CD4-positive, alpha-beta T cell treated with Interleukin-4 for 4 hours (primary cell): ENCODE measurements around the gene SLC10A7.

Experiments used
- DNase-seq: peaks from one replicate; pipeline ENCODE4 v3.0.0-alpha.2; 2020

SLC10A7 gene

GRCh38 chr4:146521541-146522097, at the start of gene SLC10A7:
SLC10A7 (minus strand) TSS chr4:146521940; CDS start chr4:146521717, 223 bp downstream.
- DNase-seq = peak; percentile 59

GRCh38 chr4:146567396-146567795, 45.7 kb upstream of the SLC10A7 start:
- no peak for DNase-seq

- no peak for DNase-seq
These were observed 42.8 kb upstream of the SLC10A7 start for GRCh38 chr4:146564492-146564891.

GRCh38 chr4:146550161-146550560, 28.4 kb upstream of the SLC10A7 start:
- no peak for DNase-seq

- DNase-seq = no peak
These were observed 26.7 kb upstream of the SLC10A7 start for GRCh38 chr4:146548443-146548842.

- DNase-seq = no peak
These were observed 23.4 kb upstream of the SLC10A7 start for GRCh38 chr4:146545102-146545501.

- DNase-seq = no peak
These were observed 12.4 kb upstream of the SLC10A7 start for GRCh38 chr4:146534178-146534577.

- DNase-seq = no peak
These were observed 4.0 kb upstream of the SLC10A7 start for GRCh38 chr4:146525754-146526153.

GRCh38 chr4:146524663-146525062, 2.9 kb upstream of the SLC10A7 start:
- DNase-seq = no peak

GRCh38 chr4:146522869-146523205, 1.1 kb upstream of the SLC10A7 start:
- DNase-seq = peak; percentile 13

GRCh38 chr4:146522098-146522868, 543 bp upstream of the SLC10A7 start:
- DNase-seq = peak; percentile 79

GRCh38 chr4:146520896-146521540, 722 bp downstream of the SLC10A7 start:
- DNase-seq = peak; percentile 28

GRCh38 chr4:146514651-146515357, 6.9 kb downstream of the SLC10A7 start:
- no peak for DNase-seq

GRCh38 chr4:146513548-146513947, 8.2 kb downstream of the SLC10A7 start:
- no peak for DNase-seq

- DNase-seq = no peak
These were observed 10.4 kb downstream of the SLC10A7 start for GRCh38 chr4:146511381-146511780.

- DNase-seq = no peak
These were observed 10.8 kb downstream of the SLC10A7 start for GRCh38 chr4:146510942-146511341.

- DNase-seq = no peak
These were observed 13.4 kb downstream of the SLC10A7 start for GRCh38 chr4:146508229-146508939.

GRCh38 chr4:146507632-146508031, 14.1 kb downstream of the SLC10A7 start:
- DNase-seq = no peak

GRCh38 chr4:146506272-146506671, 15.5 kb downstream of the SLC10A7 start:
- no peak for DNase-seq

GRCh38 chr4:146500216-146500615, 21.5 kb downstream of the SLC10A7 start:
- no peak for DNase-seq

GRCh38 chr4:146498291-146498690, 23.4 kb downstream of the SLC10A7 start:
- DNase-seq = no peak

GRCh38 chr4:146495269-146495668, 26.5 kb downstream of the SLC10A7 start:
- no peak for DNase-seq

GRCh38 chr4:146494143-146494542, 27.6 kb downstream of the SLC10A7 start:
- DNase-seq = no peak
